ENCODE measurements around the gene MTMR2.

MTMR2 gene

DNA sequence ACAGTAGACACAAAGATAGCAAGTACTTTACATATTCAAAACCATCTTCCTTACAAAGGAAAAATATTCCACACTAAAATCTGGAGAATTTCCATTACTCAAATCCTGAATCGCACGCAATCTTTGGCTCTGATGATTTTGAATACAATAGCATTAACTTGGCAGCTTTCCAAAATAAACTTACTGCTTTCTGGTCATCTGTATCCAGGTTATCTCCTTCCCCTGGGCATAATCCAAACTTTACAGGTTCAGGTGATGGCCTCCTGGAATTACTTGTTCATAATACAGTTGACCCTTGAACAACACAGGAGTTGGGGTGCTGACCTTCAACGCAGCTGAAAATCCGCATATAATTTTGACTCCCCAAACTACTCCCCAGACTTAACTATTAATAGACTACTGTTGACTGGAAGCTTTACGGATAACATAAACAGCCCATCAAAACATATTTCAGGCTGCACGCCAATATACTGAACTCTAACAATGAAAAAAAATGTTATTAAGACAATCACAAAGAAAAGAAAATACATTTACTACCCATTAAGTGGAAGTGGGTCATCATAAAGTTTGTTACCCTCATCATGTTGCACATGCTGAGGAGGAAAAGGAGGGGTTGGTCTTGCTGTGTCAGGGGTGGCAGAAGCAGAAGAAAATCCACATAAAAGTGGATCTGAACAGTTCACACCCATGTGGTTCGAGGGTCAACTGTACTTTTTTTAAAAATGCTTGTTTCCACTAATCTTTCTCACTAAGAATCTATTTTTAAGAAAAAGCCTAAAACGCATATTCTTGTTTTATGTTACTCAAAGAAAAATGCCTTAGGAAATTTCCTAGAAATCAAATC is 6.5 kb downstream of the MTMR2 start:
- no peak for DNase-seq

DNA sequence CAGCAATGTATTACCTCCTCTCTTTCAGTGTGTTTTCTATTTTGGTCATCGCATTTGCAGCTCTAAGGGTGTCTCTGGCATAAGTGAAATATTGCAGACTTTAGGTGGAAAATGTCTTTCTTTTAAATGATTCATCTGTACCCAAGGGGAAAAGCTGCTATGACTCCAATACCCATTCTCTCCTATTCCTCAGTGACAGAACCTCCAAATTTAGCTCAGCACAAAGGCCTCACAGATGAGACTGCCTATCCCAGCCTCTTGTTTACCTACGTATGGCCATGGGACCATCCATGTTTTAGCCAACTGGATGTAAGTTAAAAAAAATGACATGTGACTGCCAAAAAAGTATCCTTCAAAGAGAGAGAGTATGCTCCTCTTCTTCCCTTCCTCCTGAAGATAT is 7.9 kb downstream of the MTMR2 start:
- DNase-seq, result no peak

DNA sequence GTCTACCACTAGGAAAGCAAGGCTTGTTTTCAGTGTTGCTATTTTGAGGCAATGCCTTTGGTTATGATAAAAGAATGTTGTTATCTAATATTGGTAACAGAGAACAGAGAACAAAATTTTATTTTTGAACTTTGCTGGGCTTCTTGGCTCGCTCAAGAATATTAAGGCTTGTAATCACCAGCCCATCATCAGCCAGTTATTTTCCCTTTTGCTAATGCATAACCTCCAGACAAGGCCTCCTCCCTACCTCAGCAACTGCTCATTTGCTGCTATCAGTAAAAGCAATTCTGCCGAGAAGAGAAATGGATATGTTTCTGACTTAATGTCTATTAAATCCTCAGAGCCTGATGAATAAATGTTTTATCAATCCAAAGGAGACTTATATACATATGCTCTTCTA is 8.9 kb downstream of the MTMR2 start:
- DNase-seq, result no peak

DNA sequence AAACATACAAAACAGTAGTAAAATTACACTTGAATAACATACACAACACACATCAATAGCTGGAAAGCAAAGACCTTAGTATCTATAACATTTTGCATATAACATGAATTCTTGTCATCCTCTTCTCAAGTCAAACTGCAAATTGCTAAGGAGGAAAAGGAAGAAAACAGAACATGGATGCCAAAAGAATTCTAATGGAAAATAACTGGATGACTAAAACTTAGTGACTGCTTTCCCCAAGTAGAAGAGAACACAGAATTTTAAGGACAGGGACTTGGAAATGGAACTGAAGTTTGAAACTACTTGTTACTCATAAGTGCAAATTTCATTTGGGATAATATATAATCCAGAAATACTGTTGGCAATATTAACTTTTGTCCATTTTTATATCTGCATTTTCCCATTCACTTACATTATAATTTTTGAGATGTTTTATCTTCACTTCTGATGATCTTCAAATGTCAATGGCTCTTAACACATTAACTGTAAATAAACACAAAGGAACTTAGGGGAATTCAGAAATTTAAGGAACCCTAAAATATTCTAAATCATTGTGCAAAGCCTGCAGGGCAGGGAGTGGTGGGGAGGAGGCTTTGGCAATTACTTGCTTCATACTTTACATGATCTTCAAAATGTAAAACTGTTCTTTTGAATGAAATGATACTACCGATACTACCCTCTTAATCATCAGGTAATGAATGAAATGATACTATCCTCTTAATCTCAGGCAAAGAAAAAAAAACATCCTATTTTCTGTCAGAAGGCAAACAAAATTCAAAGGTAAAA is 9.9 kb downstream of the MTMR2 start:
- no peak for DNase-seq

DNA sequence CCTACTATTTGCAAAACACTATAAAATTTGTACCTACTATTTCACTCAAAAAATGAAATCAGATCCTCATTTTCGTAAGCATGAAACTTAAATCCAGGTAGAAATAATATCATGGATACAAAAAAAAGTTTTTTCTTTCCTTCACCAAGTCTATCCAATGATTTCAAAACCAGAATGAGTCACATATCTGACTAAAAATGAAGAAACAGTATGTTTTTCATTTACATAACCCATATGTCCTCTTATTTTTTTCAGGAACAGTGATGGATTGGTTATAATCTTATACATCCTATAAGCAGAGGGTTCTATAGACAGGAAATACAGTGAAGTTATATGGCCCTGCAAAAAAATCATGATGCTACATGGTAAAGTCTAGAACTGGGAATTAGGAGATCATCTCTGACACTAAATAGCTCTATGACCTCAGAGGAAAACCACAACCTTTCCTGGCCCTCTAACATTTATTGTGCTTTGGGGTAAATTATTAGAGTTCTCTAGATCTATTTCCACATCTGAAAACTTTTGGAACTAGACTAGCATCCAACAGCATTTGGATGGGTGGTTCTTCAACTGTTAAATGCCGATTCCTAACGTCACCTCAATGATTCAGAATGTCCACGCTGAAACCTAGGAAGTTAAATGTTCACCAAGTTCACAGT is 10.9 kb downstream of the MTMR2 start:
- no peak for DNase-seq

DNA sequence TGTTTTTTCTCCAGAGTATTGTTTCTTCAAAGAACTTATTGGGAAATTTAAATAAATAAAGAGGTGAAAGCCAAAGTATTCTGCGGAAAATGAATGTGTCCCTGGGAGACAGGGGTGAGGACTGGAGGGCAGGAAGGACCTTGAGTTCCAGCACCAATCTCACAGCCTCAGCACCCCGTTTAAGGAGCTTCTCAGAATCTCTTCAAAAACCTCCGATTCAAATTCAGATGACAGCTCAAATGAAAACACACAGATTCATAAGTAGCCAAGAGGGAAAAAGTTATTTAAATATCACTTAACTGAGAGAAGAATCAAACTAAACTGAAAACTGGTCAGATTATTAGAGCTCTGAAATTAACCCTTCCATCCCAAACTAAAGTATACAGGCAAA is 12.5 kb downstream of the MTMR2 start:
- no peak for DNase-seq

DNA sequence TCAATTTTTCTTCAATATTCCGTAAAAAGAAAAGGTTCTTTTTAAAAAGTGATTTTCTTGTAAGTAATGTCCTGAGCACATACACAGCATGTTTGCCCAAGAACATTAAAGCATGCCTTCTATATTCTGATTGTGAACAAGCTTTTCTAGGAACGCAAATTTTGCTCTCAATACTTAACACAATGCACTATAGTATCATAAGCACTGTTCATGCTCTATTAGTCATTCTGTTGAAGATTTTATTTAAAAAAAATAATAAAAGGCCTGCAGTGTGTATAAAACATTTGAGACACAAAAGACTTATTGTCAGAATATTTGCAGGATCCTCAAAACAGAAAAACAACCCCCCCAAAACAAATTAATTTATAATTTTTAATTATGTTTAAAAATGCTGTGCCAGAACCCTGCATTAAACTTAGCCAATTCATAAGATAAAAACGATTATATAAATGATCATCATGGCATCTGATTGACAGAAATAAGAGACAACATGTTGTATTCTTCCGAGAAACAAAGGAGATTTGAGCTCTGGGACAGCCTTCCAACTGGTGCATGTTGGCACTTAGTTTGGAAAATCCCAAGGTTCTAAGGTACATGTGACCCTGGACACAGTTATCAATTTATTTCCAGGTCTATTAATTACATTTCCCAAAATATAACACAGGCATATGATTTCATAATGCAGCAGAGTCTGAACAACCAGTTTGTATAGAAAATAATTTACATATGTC is 13.1 kb downstream of the MTMR2 start:
- DNase-seq, result no peak

DNA sequence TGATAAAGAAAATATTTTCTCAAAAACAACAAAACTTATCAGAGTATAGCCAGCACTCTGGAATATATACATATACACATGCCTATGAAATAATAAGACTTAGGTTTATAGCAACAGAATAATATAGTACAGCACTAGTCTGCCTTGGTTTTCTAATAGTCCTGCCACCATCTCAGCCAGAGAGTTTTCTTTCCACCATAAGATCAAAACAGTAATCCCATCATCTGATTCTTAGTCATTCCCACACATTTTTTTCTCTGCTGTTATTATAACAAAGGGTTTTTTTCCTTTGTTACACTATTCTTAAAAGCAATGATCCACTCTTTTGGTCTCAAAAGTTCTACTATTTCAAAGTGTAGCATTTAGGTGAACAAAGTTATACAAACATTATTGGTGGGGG is 15.1 kb downstream of the MTMR2 start:
- DNase-seq, result no peak

DNA sequence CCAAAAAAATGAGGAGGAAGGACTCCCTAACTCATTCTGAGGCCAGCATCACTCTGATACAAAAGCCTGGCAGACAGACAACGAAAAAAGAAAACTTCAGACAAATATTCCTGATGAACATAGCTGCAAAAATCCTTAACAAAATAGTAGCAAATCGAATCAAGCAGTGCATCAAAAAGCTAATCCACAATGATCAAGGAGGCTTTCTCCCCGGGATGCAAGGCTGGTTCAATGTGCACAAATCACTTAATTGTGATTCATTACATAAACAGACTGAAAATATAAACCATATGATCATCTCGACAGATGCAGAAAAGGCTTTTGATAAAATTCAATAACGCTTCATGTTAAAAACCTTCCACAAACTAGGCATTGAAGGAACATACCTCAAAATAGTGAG is 16.4 kb downstream of the MTMR2 start:
- no peak for DNase-seq

DNA sequence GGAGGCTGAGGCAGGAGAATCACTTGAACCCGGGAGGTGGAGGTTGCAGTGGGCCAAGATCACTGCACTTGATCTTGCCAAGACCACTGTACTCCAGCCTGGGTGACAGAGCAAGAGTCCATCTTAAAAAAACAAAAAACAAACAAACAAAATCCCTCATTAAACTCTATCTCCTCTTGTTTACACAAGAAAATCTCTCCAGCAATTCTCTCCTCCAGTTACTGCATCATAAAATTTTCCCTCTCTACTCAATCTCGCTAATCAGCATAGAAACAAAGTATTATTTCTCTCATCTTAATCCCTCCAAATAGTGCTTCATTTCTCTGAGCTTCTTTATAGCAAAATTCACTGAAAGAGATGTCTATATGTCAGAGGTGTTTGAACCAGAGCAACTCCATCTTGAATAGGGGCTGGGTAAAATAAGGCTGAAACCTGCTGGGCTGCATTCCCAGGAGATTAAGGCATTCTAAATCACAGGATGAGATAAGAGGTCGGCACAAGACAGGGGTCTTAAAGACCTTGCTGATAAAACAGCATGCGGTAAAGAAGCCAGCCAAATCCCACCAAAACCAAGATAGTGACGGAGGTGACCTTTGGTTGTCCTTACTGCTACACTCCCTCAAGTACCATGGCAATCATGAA is 19.8 kb downstream of the MTMR2 start:
- no peak for DNase-seq

DNA sequence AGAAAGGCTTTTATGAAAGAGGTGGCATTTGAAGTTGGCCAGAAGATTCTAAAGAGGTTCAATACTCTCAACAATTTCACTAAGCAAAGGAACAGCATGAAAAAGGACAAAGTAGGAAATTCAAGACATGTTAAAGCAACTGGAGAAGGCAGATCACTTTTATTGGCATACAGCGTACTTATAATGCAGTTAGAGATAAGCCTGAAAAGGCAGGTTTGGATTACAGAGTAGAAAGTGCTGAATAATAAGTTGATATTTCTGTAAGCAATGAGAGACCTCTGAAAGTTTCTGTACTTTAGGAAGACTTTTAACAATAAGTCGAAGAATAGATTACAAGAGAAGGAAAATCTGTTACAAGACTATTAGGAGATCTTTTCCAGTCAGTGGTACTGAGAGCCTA is 25.1 kb downstream of the MTMR2 start:
- no peak for DNase-seq

DNA sequence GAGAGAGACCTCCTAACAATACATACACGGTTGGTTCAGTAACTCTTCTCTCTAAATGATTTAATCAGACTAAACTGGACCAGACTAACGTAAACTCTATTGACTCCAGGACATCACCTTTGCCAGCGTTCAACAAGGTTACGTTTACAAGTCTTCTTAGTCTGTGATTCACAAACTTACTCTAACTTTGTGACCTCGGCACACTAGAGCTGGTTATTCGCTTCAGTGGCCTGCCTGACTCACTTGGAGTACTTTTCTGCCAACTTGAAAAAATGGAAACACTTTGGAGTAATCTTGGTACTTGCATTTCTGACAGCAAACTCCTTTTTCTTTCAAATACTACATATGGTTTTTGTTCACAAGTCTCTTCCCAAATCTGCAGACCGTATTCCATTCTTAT is 26.2 kb downstream of the MTMR2 start:
- no peak for DNase-seq

DNA sequence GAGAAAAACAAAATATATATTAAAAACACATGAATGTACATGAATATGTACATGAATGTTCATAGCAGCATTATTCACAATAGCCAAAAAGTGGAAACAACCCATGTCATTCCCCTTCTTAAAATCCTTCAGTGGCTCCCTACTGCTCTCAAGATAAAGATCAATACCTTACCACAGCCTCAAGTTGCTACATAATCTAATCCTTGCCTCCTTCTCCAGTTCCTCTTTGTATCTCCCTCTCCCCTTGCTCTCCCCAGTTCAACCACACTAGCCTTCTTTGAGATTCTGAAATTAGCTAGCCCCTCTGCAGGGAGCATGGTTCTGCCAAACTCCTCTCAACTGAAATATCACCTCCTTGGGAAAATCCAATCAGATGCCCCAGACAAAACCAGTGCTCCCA is 28.1 kb downstream of the MTMR2 start:
- DNase-seq, result no peak

DNA sequence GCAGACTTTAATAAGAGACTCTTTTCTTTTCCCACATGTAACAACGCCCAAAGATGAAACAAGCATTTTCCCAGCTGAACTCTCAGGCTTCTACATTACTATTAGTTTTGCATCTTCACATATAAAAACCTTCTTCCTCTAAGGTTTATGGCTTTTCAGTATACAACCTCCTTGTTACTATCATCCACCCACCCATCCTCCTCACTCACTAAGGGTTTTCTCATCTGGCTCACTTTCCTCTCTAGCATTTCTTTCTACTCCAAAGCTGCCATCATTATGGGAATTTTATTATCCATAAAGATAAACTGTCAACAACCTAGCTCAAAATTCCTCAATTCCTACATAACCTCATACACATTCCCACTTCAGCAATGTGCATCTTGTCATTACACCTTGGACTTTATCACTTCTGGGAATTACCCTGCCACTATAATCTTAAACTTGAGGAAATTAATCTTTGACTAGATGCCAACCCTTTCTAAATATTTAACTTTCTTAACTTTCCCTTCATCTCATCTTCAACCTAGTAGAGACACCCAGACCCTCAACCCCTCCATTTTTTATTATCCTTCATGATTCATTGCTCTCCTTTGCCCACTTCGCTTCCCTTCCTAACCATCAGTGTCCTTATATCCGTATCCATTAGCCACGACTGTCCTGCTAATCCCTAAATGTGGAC is 30.9 kb downstream of the MTMR2 start:
- DNase-seq, result no peak

DNA sequence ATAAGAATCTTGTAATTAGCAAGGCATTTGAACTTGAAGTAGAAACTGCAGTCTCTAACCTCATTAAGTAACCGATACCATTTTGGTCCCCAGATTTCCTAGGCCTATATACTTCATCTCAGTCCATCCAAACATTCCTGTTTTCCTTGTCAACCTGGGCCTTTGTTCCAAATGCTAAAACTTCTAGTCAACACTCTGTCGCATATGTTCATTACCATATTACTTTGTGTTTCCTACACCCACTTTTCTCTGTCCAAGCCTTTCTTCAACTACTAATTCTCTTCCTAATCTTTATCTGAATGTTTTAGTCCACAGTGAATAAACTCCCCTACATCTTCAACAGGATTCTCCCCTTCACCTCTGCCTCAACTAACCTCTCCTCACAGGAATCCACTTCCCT is 31.4 kb downstream of the MTMR2 start:
- no peak for DNase-seq

DNA sequence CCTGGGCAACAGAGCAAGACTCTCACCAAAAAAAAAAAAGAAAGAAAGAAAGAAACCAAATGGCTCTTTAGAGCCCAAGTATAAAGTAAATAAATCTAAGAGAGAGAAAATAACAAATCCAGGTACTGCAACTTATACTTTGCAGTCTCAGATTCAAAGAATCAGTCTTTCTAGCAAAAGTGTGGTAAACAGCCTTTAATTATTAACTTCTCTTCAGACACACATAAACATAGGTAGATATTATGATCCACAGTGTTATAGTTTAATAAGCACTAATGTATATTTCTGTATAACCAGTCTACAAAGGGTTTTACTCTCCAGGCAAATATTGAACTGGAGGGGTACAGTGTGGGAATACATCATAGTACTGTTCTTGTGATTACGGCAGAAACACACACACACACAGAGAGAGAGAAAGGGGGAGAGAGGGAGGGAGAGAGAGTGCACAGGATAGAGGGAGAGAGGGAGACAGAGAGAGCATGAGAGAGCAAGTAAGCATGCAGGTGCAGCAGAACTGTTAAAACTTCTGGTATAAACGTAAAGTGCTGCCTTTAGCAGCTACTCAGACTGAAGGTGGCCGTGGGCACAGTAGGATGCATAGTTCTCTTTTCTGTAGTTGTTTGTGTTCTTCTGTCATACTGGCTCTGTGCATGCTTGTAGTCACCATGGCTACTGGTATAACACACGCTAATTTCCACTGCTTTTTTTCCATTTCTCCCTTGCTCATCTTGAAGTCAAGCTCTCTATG is 32.3 kb downstream of the MTMR2 start:
- no peak for DNase-seq

DNA sequence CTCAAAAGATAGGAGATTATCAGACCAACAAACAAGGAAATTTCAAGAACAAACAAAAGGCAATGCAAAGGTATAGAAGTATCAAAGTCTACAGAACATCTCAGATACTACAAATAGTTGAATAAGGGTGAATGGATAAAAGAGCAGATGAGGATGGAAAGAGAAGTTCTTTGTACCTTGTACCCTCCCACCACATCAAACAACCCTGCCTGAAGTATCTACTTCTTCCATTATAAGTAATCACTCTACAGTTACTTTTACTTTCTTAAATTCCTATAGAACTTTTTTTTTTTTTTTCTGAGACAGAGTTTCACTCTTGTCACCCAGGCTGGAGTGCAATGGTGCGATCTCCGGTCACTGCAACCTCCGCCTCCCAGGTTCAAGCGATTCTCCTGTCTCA is 35.1 kb downstream of the MTMR2 start:
- DNase-seq, result no peak

DNA sequence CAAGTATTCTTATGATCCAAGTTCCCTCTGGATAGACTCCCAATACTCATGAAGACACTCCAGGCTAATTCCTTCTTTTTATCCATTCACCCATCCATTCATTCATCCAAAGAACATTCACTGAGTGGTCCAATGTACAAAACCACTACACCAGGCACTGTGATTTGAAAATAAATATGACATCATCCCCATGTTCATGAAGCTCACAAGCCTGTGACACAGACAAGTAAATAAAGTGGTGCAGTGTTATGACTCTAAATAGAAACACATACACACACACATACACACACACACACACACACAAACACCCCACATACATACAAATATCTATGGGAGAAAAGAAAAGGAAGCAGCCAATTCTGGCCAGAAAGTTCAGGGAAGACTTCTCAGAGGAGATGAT is 35.5 kb downstream of the MTMR2 start:
- no peak for DNase-seq

DNA sequence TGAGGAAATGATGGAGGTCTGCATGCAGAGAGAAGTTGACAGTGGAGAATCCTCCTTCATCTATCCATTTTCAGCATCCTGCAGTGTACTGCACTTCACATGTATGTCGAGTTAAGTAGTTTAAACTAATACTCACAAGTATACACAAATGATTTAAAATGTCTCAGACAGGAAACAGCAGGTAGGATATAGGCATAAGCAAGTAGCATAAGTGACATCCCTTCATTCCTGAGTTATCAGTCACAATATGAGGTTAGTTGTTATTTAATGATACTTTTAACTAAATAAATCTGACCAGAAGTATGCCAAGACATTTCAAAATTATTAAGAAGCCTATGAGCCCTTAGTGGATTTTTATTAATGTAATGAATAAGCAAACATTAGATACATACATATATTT is 37.4 kb downstream of the MTMR2 start:
- DNase-seq, result no peak

DNA sequence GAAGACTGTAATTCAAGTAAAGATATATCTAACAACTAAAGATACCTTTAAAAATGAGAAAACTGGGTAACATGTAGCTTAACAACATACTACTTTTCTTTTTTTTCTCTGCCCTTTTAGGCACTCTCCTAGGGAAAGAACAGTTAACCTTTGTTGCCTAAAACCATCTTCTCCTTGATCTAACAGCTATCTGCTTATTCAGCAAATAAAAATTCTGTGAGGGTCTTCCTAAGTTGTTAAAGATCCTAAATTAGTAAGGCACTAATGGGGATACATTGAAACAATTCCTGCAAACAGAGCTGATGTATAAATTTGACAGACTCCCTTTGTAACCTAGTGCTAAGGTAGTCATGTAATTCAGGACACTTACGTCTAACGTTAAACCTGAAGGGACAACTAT is 39.1 kb downstream of the MTMR2 start:
- no peak for DNase-seq

DNA sequence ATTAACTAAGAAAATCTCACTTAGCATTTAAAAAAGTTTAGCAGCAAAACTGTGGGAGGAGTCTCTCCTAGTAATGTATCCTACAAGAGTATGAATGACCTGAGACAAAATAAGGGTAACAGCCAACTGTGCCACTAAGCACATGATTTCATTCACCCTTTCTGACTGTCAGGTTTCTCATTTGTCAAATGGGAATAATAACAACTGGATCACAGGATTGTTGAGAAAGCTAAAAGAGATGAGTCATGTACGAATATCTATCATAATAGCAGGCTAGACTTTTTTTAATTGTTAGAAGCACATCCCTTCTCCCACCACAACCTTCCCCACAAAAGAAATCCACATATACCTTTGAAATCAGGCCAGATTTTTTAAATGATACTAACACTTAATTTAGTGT is 39.5 kb downstream of the MTMR2 start:
- DNase-seq, result no peak
